Calu3 (cell line): ENCODE measurements around the gene SH2D5. TPM values are rescaled to one million over a fixed set of nuclear protein-coding genes. Genes with fewer than 3 reads are reported as not detected.

Experiments used
- BruUV-seq: library from RNA; stranded (reverse); fragments of 400-500 nt; replicated peaks from 2 replicates; lab custom pipeline; 2021; lab: Mats Ljungman, UMichigan
- CTCF ChIA-PET: fragments of 300-600 bp; sonication (Branson Sonifier 250); formaldehyde crosslinking; loops from one replicate; lab custom pipeline; 2022; ENCODE audit warnings: antibody characterized with exemption; lab: Charles Lee
- DNase-seq: peaks from one replicate; pipeline ENCODE4 v3.0.0; 2022
- H3K27ac Mint-ChIP-seq: one replicate; pipeline ENCODE4 v1.8.0; 2022; ENCODE audit warnings: mixed read lengths; ENCODE audit not compliant: unreplicated experiment
- H3K27me3 Mint-ChIP-seq: one replicate; pipeline ENCODE4 v1.8.0; 2022; ENCODE audit warnings: mixed read lengths; ENCODE audit not compliant: unreplicated experiment
- H3K36me3 Mint-ChIP-seq: one replicate; pipeline ENCODE4 v1.8.0; 2022; ENCODE audit warnings: mild to moderate bottlenecking, moderate library complexity, mixed read lengths; ENCODE audit not compliant: insufficient read depth, unreplicated experiment
- H3K4me1 Mint-ChIP-seq: one replicate; pipeline ENCODE4 v1.8.0; 2022; ENCODE audit warnings: mild to moderate bottlenecking, low read depth, mixed read lengths; ENCODE audit not compliant: unreplicated experiment
- H3K4me3 Mint-ChIP-seq: one replicate; pipeline ENCODE4 v1.8.0; 2022; ENCODE audit warnings: mild to moderate bottlenecking, low read depth, moderate library complexity, mixed read lengths; ENCODE audit not compliant: unreplicated experiment
- H3K9me3 Mint-ChIP-seq: one replicate; pipeline ENCODE4 v1.8.0; 2022; ENCODE audit warnings: low read depth, mixed read lengths; ENCODE audit not compliant: unreplicated experiment
- CTCF ChIP-seq: fragments of 200-600 bp; IDR thresholded peaks from one replicate; pipeline ENCODE4 v1.8.0; 2022; ENCODE audit warnings: antibody characterized with exemption; ENCODE audit not compliant: unreplicated experiment
- intact Hi-C: fragments of 100-400 bp; cut with micrococcal nuclease; formaldehyde crosslinking; loops from one replicate; pipeline ENCODE4 v1.10.0; 2022; ENCODE audit not compliant: unreplicated experiment
- total RNA-seq: library from RNA; stranded (reverse); gene quantifications from 2 replicates; pipeline ENCODE4 v1.2.3, GENCODE V29; 2022

Gene SH2D5
- total RNA-seq, 1 experiment from 2014 or later: 2.7 TPM

GRCh38 chr1:20704390-20705202 is 27.9 kb downstream of the SH2D5 start:
- H3K4me3 Mint-ChIP-seq: no peak overlapping the region
- peaks cover 18% of the 10 kb centered on the region for H3K27me3 Mint-ChIP-seq
- CTCF ChIA-PET: no interaction called here
- BruUV-seq: no TSS peak
- no peaks in the 10 kb centered on the region for H3K36me3 Mint-ChIP-seq
- DNase-seq: no peak
- peaks cover 3% of the 10 kb centered on the region for H3K9me3 Mint-ChIP-seq
- H3K27ac Mint-ChIP-seq: no peak overlapping the region
- no peak for TF ChIP-seq CTCF
- no peaks in the 10 kb centered on the region for H3K4me1 Mint-ChIP-seq
- intact Hi-C loops: no loop called here

GRCh38 chr1:20703124-20703756 is 29.3 kb downstream of the SH2D5 start:
- intact Hi-C loops: no loop called here
- no peaks in the 10 kb centered on the region for H3K4me1 Mint-ChIP-seq
- no TSS peak for BruUV-seq
- H3K4me3 Mint-ChIP-seq: no peak overlapping the region
- DNase-seq: no peak
- CTCF ChIA-PET: no interaction called here
- H3K27me3 Mint-ChIP-seq: peaks cover 18% of the 10 kb centered on the region
- H3K27ac Mint-ChIP-seq: no peak overlapping the region
- peaks cover 3% of the 10 kb centered on the region for H3K9me3 Mint-ChIP-seq
- H3K36me3 Mint-ChIP-seq: no peaks in the 10 kb centered on the region
- no peak for TF ChIP-seq CTCF

GRCh38 chr1:20702416-20702815 is 30.1 kb downstream of the SH2D5 start:
- no peak for TF ChIP-seq CTCF
- no peak overlapping the region for H3K27ac Mint-ChIP-seq
- peak; percentile 27 for DNase-seq
- no peaks in the 10 kb centered on the region for H3K36me3 Mint-ChIP-seq
- H3K9me3 Mint-ChIP-seq: peaks cover 3% of the 10 kb centered on the region
- BruUV-seq: no TSS peak
- H3K27me3 Mint-ChIP-seq: peaks cover 18% of the 10 kb centered on the region
- CTCF ChIA-PET: interaction anchor here (1.1 kb wide), 1 partner anchor 493 kb away, joined by 3 read pairs; no protein-coding TSS in a partner anchor
- intact Hi-C loops: no loop called here
- no peaks in the 10 kb centered on the region for H3K4me1 Mint-ChIP-seq
- H3K4me3 Mint-ChIP-seq: no peak overlapping the region

GRCh38 chr1:20701847-20702246 is 30.7 kb downstream of the SH2D5 start:
- Mint-ChIP-seq H3K9me3 (peaks cover 3% of the 10 kb centered on the region), H3K4me3 (no peak overlapping the region), H3K27ac (no peak overlapping the region), H3K36me3 (peaks cover under 1% of the 10 kb centered on the region), H3K27me3 (peaks cover 18% of the 10 kb centered on the region), H3K4me1 (no peaks in the 10 kb centered on the region)
- intact Hi-C loops: no loop called here
- TF ChIP-seq CTCF: no peak
- BruUV-seq: no TSS peak
- no peak for DNase-seq
- CTCF ChIA-PET: interaction anchor here (1.1 kb wide), 1 partner anchor 493 kb away, joined by 3 read pairs; no protein-coding TSS in a partner anchor
